Hepatocyte (in vitro differentiated cells): Measurements from ENCODE around the gene PROCR. TPM values are rescaled to one million over a fixed set of nuclear protein-coding genes. Genes with fewer than 3 reads are reported as not detected.
"Not testable (repeated sequence)": the region's sequence is repeated elsewhere in the genome, so short reads cannot be mapped to it uniquely, and the experiment has no call there.

ENCODE experiments used
- DNase-seq: peaks from one replicate; pipeline ENCODE4 v3.0.0-alpha.2; 2016; ENCODE audit warnings: low spot score
- H2AFZ ChIP-seq: fragments of 200-600 bp; sonication (generic); 2 replicates; pipeline ENCODE4 v1.6.0; 2016; ENCODE audit warnings: antibody characterized with exemption, mild to moderate bottlenecking
- H3K27ac ChIP-seq: fragments of 200-600 bp; sonication (generic); 2 replicates; pipeline ENCODE4 v1.5.1; 2016; ENCODE audit warnings: mild to moderate bottlenecking
- H3K27me3 ChIP-seq: fragments of 200-600 bp; sonication (generic); 2 replicates; pipeline ENCODE4 v1.6.1; 2016
- H3K36me3 ChIP-seq: fragments of 200-600 bp; sonication (generic); replicated peaks from 2 replicates; pipeline ENCODE4 v1.5.1; 2016; ENCODE audit warnings: low read depth; ENCODE audit not compliant: insufficient read depth
- H3K4me1 ChIP-seq: fragments of 200-600 bp; sonication (generic); 2 replicates; pipeline ENCODE4 v1.5.1; 2016; ENCODE audit warnings: mild to moderate bottlenecking, moderate library complexity; ENCODE audit not compliant: insufficient read depth
- H3K4me2 ChIP-seq: fragments of 200-600 bp; sonication (generic); 2 replicates; pipeline ENCODE4 v1.6.0; 2016
- H3K4me3 ChIP-seq: fragments of 200-600 bp; sonication (generic); 2 replicates; pipeline ENCODE4 v1.5.1; 2016; ENCODE audit warnings: mild to moderate bottlenecking
- H3K79me2 ChIP-seq: fragments of 200-600 bp; sonication (generic); 2 replicates; pipeline ENCODE4 v1.6.0; 2017; ENCODE audit warnings: mild to moderate bottlenecking
- H3K9me2 ChIP-seq: fragments of 200-600 bp; sonication (generic); replicated peaks from 2 replicates; pipeline ENCODE4 v1.6.0; 2017; ENCODE audit warnings: mild to moderate bottlenecking; ENCODE audit not compliant: insufficient read depth
- H3K9me3 ChIP-seq: fragments of 200-600 bp; sonication (generic); 2 replicates; pipeline ENCODE4 v1.5.1; 2016; ENCODE audit warnings: low read depth, mild to moderate bottlenecking
- H4K20me1 ChIP-seq: fragments of 200-600 bp; sonication (generic); 2 replicates; pipeline ENCODE4 v1.6.0; 2016; ENCODE audit warnings: mild to moderate bottlenecking; ENCODE audit not compliant: insufficient read depth, poor library complexity, severe bottlenecking
- CTCF ChIP-seq: fragments of 200-600 bp; sonication (generic); IDR thresholded peaks from 2 replicates; pipeline ENCODE4 v1.5.1; 2016; ENCODE audit warnings: antibody characterized with exemption, mild to moderate bottlenecking; ENCODE audit not compliant: poor library complexity
- EZH2 ChIP-seq: fragments of 200-600 bp; sonication (generic); IDR thresholded peaks from 2 replicates; pipeline ENCODE4 v1.6.1; 2016; ENCODE audit warnings: antibody characterized with exemption, mild to moderate bottlenecking, borderline replicate concordance
- EZH2phosphoT487 ChIP-seq: fragments of 200-600 bp; sonication (generic); IDR thresholded peaks from one replicate; pipeline ENCODE4 v1.6.1; 2018; ENCODE audit warnings: antibody characterized with exemption, mild to moderate bottlenecking, low read depth, moderate library complexity; ENCODE audit not compliant: unreplicated experiment, severe bottlenecking
- WGBS: methylation state at CpG from one replicate; pipeline ENCODE4 v1.1.6; 2016; ENCODE audit warnings: low lambda C conversion rate; ENCODE audit errors: missing lambda C conversion rate; 5-methylcytosine and 5-hydroxymethylcytosine counted together
- polyA plus RNA-seq: library from polyadenylated mRNA; unstranded; fragments of >200 nt; fragmentation: Nextera tagmentation; extraction: Ambion mirVana; gene quantifications from 2 replicates; pipeline ENCODE4 v1.2.1, GENCODE V29; 2016
- total RNA-seq: library from RNA; depleted of rRNA; stranded (reverse); fragments of >200 nt; gene quantifications from 2 replicates; pipeline ENCODE4 v1.2.3, GENCODE V29; 2014

PROCR gene
- total and polyA plus RNA-seq, 2 experiments from 2014 or later, result 7.7 to 14.1 TPM

- DNase-seq, result peak; percentile 68
- no peaks in the 10 kb centered on the region for H4K20me1 ChIP-seq
Measured at GRCh38 chr20:35145141-35145564, 26.7 kb upstream of the PROCR start.

GRCh38 chr20:35146299-35146919 lies 25.5 kb upstream of the PROCR start:
- H3K27me3 ChIP-seq, result no peaks in the 10 kb centered on the region
- no peaks in the 10 kb centered on the region for H3K79me2 ChIP-seq
- peaks cover 5% of the 10 kb centered on the region for H3K4me1 ChIP-seq
- DNase-seq, result peak; percentile 47
- peak overlapping the region; percentile 58 for H3K4me3 ChIP-seq
- peak overlapping the region; percentile 76 for H3K27ac ChIP-seq
- 3% methylated on average over 23 of the region's 23 CpGs for WGBS
- no peaks in the 10 kb centered on the region for H4K20me1 ChIP-seq
- TF ChIP-seq EZH2 (no peak), EZH2phosphoT487 (no peak), CTCF (no peak)
- H3K9me3 ChIP-seq, result no peaks in the 10 kb centered on the region
- no peaks in the 10 kb centered on the region for H3K9me2 ChIP-seq
- no peaks in the 10 kb centered on the region for H3K36me3 ChIP-seq
- peak overlapping the region; percentile 95 for H3K4me2 ChIP-seq
- H2AFZ ChIP-seq, result peak overlapping the region; percentile 77

More at GRCh38 chr20:35145141-35145564, 26.7 kb upstream of the PROCR start:
- H3K4me1 ChIP-seq, result peaks cover 5% of the 10 kb centered on the region
- no peak overlapping the region for H3K4me3 ChIP-seq
- no peak overlapping the region for H3K27ac ChIP-seq
- no peaks in the 10 kb centered on the region for H3K27me3 ChIP-seq
- H3K79me2 ChIP-seq, result no peaks in the 10 kb centered on the region
- H2AFZ ChIP-seq, result no peak overlapping the region
- H3K4me2 ChIP-seq, result no peak overlapping the region
- WGBS, result 48% methylated on average over 2 of the region's 2 CpGs
- no peaks in the 10 kb centered on the region for H3K9me2 ChIP-seq
- TF ChIP-seq CTCF, result peak; percentile 77
- TF ChIP-seq EZH2phosphoT487, result no peak
- H3K9me3 ChIP-seq, result no peaks in the 10 kb centered on the region
- H3K36me3 ChIP-seq, result no peaks in the 10 kb centered on the region

- H2AFZ ChIP-seq, result peak within 1 kb of the TSS; percentile 92
- H4K20me1 ChIP-seq, result no peaks in the 10 kb centered on the region
- no peaks in the 10 kb centered on the region for H3K27me3 ChIP-seq
- WGBS, result 1% methylated on average over 42 of the region's 42 CpGs
- H3K4me3 ChIP-seq, result peak within 1 kb of the TSS; percentile 58
- peaks cover 5% of the 10 kb centered on the region for H3K4me1 ChIP-seq
- H3K4me2 ChIP-seq, result peak within 1 kb of the TSS; percentile 95
- H3K36me3 ChIP-seq, result no peaks in the 10 kb centered on the region
- no peaks in the 10 kb centered on the region for H3K9me2 ChIP-seq
- no peaks in the 10 kb centered on the region for H3K79me2 ChIP-seq
- TF ChIP-seq EZH2phosphoT487 (no peak), EZH2 (no peak), CTCF (no peak)
- peak; percentile 96 for DNase-seq
- peak within 1 kb of the TSS; percentile 76 for H3K27ac ChIP-seq
- no peaks in the 10 kb centered on the region for H3K9me3 ChIP-seq
Measured at GRCh38 chr20:35146920-35147574, 24.8 kb upstream of the PROCR start, which contains the start of gene EDEM2. EDEM2 (minus strand) TSS chr20:35147336; CDS start chr20:35147258, 78 bp downstream.

- H3K27me3 ChIP-seq, H3K4me1 ChIP-seq, H3K36me3 ChIP-seq, H3K9me3 ChIP-seq, H3K9me2 ChIP-seq, H4K20me1 ChIP-seq, H3K79me2 ChIP-seq: not testable (repeated sequence)
- H3K4me3 ChIP-seq, result peak overlapping the region; percentile 27
- DNase-seq, result peak; percentile 37
- H3K4me2 ChIP-seq, result peak overlapping the region; percentile 95
- 1% methylated on average over 19 of the region's 19 CpGs for WGBS
- peak overlapping the region; percentile 76 for H3K27ac ChIP-seq
- peak overlapping the region; percentile 92 for H2AFZ ChIP-seq
Measured at GRCh38 chr20:35147575-35148071, 24.2 kb upstream of the PROCR start.
